GM18858 (cell line): ENCODE data around the gene SSBP2.

Experiments
- ATAC-seq: cut with Tn5 transposase; IDR thresholded peaks from one replicate; pipeline ENCODE4 v1.9.1; 2021; ENCODE audit not compliant: unreplicated experiment

SSBP2 gene

DNA sequence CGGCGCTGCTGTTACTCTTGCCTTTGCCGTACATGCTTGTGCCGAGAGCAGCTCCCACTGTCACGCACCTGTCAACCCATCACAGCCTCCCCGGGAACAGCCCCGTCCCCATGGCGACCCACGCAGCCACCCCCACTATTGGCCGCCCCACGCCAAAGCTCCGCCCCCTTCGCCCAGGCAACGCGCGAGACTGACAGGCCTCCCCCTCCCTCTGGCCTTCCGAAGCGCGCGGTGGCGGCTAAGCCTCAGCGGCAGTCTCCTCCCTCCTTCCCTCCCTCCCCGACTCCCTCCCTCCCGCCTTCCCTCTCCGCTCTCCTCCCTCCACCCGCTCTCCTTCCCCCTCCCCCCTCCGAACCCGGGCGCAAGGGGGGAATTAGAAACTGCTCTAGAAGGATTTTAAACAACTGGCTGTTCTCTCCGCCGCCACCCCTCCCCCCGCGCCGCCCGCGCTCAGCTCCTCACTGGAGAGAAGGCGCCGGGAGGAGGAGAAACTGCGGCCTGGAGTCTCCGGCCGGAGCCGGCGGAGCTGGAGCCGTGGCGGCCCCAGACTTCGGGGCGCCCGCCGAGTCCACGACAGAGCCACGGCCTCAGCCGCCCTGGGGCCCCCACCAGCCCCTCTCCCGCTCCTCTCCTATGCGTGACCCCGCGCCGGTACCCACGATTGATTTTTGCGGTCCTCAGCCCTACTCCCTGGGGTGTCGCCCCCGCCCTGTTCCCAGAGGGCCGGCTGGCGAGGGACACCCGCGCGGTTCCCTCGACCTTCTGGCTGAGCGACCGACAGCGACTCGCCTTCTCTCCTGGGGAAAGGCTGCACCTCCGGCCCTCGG lies at the start of gene SSBP2:
Gene SSBP2, minus strand, starts transcription at position 89 of the 827 bp plus-strand sequence. Its CDS starts 55 bp downstream, at position 34.
- ATAC-seq: peak; percentile 51

DNA sequence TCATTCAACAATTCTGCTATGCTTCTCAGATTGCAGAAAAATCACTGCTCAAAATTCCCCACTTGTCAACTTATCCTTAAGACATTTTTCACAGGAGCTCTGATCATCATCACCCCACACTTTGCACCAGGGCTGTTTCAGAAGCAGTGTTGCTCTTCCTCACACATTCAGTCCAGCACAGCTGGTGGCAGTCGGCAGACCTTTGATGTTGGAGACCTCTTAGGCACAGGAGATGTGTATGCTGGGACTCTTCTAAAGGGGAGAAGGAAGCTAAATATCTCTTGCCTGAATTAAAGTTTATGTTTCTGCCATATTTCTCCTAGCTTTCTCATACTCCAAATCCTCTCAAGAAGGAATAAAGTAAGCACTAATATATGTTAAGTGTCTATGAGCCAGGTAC lies 44.8 kb upstream of the SSBP2 start:
- ATAC-seq: no peak

DNA sequence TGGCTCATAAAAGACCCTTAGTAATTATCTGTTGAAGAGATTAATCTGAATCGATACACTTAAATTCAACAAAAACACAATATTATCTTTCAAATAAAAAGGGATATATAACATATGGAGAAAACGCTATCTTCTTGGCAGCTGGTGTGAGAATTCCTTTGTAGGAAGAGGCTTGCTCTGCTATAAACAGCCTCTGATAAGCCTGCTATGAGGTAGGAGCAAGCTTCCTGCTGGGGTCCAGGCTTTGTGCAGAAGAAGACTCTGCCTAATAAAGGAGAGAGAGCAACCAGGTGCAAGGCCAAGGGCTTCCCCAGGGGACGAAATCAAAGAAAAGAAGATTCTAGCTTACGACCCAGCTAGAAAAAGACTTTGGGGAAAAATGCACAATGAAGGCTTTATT lies 43.3 kb upstream of the SSBP2 start:
- no peak for ATAC-seq

DNA sequence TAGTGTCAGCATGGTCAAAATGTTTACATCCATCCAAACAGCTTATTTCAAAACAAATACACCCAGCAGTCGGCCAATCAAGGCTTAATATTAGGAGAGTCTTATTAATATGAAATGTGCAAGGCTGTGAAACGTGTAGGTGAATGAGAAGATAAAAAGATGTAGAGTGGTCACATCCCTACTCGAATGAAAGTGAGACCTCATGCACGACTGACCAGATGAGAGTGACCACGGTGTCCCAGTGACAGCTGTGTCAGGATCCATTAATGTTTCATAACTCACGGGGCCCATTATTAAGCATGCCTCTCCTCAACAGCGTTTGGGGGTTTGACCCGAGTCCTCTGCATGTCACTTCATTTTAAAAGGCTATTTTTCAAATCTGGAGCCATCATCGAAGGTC lies 39.4 kb upstream of the SSBP2 start:
- no peak for ATAC-seq

DNA sequence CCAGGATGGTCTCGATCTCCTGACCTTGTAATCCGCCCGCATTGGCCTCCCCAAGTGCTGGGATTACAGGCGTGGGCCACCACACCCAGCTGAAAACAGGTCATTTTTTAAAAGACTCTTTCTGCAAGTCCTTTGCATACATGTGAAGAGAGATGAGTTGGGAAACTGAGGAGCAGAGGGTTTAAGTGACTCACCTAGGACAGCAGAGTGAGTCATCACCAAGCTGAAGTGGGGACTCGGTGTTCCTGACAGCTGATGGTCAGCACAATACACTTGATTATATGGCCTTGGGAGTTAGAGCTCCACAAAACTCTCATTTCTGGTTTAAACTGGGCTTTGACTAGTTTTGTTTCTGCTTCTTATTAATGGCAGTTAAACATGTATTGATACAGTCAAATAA lies 38.1 kb upstream of the SSBP2 start:
- ATAC-seq: no peak

DNA sequence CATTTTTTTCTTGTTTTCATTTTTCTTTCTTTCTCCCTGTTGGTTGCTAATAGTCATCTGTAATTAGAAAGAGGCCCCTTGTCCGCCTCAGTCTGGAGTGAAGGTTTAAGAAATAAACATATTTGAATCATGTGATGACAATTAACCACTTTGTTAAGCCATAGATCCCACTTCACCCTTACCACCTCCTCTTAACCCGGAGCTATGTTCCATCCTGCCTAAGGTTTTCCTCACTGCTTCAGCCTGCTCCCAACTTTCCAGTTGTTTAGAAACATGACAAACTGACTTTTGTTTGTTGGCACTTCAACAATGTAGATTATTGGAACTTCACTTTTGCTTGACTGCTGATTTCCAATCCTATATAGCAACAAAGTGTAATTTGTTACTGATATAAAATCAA lies 37.4 kb upstream of the SSBP2 start:
- no peak for ATAC-seq

DNA sequence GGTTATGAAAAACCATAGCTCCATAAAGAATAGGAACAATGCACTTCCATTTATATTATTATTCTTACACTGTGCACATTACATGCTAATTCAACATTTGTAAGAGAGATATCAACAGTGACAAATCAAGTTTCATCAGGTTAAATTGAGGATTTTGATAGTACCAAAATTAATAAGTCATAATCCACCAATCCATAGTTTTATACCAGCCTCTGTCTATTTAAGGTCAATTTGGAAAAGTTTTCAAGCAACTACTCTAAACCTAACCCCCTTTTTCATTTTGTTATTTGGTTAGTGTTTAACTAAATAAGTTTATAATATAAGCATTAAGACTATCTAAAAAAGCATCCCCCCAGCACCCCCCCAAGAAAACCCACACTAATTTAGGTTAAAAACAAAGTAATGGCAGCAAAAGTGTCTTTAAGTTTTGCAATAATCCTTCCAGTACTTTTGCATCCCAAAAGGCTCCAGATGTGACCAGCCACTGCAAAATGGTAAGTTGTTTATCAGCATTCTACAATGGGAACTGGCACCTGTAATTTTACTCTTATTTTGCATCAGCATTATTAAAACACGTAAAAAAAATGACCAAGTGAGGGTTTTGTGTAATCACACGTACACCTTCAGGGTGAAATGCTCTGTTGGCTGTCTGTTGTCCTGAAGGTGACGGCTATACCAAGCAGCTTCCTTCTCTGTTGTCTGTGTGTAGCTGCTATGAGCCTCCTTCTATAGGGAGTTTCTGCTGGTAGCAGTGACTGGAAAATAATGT lies 36.8 kb upstream of the SSBP2 start:
- ATAC-seq: no peak

DNA sequence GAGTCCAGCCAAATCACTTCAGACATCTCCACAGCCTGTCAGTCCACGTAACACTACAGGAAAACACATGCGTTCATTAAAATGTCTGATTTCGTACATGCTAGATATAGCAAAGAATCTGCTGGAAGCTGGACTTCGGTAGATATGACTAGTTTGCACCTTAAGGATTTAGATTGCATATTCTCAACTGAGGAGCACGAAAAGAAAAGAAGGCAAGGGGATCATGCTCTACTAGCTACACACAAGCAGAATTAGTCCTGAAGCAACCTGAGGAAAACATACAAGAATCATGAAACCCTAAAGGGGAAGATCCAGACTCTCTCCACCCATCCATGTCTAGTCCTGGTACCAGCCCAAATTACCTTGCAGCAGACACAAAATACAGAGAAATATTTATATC lies 36.1 kb upstream of the SSBP2 start:
- no peak for ATAC-seq

DNA sequence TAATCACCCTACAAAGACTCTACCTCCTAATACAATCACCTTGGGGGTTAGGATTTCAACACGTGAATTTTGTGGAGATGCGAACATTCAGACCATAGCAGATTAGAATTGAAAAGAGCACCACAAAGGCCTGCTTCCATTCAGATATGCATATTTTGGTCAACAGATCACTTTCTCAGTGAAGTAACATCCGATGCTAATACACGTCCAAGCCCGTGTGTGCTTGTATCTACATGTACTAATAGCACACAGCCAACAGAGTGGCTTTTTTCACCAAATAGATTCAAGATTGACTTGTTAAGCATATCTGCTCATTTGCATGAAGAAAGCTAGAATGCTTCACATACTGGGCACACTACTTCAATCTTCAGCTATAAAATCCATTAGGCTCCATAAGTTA lies 35.6 kb upstream of the SSBP2 start:
- ATAC-seq: no peak

DNA sequence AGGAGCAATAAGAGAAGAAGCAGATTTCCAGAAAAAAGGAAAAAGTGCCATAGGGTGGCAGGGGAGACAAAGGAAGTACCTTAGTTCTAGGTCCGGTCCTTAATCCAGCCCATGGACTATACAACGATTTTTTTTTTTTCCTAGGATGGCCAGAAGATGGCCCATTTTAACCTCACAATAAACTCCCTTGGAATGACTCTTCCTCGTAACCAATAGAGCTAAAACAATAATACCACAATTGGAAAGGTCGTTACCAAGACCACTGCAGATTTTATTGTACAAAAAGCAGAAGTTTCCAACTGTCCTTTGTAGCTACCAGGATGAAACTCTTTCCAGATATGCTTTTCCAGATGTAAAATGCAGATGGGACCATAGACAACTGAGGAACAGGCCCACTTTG lies 34.4 kb upstream of the SSBP2 start:
- no peak for ATAC-seq

DNA sequence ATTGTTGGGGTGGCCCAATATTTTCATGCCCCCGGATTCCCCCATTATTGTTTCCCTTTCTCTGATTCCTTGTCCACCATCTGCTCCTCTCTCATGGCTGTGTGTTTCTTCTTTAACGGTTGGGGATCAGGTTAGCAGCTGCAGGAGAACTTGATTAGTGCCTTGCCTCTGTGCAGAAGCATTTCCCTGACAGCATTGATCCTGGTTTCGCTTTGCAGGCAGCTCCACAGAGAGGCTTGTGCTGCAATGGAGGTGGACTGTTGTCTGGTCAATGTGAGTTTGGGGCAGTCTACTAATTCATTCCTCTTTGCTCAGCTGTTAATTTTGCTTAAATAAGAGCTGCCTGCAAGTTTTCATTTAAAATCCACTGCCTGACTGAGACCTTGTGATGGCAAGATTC lies 32.5 kb upstream of the SSBP2 start:
- no peak for ATAC-seq

DNA sequence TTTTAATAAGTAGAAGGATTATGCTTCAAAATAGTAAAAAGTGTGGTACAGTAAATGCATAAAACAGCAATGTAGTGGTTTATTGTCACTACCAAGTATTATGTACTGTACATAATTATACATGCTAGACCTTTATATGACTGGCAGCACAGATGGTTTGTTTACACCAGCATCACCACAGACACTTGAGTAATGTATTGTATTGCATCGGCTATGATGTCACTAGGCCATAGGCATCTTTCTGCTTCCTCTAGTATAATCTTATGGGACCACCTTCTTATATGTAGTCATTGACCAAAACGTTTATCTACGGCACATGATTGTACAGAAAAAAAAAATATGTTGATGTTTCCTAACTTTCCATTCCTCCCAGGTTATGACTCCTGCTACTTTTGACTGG lies 31.9 kb upstream of the SSBP2 start:
- ATAC-seq: no peak

DNA sequence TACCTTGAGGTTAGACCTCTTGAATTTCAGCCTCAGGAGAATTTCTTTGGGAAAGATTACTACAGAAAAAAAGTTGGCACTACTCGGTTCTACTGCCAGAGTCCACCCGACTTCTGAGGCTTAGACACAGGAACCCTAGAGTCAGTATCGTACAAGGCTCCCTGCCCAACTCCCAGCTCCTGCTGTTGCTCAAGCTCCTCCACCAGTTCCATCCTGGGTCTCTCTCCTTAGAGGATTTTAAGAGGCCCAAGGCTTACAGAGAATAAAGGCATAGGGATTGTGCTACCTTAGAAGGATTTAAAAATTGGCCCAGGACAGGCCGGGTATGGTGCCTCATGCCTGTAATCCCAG lies 29.0 kb upstream of the SSBP2 start:
- no peak for ATAC-seq

DNA sequence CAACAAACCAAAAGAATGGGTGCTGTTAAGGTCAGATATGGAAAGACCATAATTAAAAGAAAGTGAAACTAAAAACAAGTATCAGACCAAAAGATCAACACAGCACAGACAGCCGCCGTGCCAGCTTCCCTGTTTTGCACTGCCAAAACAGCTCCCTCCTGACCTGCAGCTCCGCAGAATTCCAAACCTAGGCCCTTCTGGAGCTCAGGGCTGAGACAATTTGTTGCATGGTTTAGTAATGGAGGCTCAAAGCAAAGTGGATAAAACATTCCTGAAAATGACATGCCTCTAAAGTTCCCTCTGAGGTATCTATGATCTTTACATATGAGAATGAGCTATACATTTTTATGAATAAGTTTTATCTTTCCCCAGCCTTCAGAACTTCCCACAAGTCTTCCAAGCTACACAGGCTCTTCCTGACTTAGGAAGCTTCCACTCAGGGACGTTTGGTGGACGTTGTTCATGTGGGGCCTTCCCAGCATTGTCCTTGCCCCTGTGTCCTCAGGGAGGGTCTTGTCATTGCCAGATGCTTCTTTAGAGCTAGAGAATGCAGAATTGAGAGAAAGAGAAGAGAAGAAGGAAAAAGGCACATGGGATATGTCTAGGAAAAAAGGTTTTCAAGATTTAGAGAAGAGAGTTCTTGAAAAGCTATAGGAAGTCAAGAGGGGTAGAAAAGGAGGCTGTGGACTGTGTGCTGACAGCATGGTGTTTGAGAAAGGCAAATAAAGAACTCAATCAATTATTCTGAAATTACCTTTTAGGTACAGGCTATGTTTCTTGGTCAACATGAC lies 28.4 kb upstream of the SSBP2 start:
- peak; percentile 83 for ATAC-seq

DNA sequence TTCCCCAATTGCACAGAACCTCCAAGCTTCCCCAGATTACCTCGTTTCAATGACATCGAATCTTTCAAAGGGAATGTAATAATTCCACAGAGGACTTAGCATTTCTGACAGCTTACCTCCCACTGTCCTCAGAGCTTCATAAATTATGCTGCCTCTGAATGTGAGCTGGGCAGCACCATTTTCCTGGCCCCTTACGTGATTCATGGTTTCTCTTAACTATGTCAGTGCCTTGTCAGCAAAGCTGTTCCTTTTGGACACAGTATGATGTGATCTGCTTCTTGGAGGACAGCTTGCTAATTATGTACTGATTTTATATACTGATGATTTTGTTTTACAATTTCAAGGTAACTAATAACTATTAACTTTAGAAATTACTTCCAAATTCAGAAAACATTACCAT lies 27.7 kb upstream of the SSBP2 start:
- ATAC-seq: no peak

DNA sequence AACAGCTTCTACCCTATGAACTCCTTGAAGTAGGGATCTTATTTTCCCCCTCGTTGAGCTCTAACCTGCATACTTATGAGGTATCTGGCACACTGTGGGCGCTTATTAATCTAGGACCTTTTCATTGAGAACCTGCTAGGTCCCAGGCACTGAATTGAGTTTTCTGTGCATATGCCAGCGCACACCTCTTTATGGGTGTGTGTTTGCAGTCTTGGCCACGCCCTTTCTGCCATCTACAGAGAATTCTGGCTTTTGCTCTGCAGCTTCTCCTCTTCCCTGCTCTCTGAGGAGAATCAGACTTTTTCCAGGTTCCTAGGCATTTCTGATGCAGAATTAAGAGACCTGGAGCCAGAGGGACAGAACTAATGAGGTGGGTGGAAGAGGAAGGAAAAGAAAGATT lies 25.4 kb upstream of the SSBP2 start:
- ATAC-seq: no peak

DNA sequence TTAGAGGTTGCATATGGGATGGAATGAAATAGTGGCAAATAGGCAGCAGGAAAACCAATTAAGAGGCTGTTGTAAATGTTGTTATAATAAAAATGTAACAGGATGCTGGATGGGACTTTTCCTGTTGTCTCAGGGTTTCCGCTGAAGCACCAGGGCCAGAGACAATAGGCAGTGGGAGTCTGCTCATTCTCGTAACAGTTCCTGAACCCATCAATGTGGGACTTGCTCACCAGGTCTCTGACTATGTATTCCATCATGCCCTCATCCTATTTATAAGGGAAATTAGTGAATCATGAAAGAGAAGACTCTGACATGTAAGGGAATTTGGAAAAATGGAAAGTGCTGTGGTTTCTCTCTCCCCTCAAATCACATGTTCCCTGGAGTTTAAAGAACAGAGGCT lies 23.5 kb upstream of the SSBP2 start:
- no peak for ATAC-seq

DNA sequence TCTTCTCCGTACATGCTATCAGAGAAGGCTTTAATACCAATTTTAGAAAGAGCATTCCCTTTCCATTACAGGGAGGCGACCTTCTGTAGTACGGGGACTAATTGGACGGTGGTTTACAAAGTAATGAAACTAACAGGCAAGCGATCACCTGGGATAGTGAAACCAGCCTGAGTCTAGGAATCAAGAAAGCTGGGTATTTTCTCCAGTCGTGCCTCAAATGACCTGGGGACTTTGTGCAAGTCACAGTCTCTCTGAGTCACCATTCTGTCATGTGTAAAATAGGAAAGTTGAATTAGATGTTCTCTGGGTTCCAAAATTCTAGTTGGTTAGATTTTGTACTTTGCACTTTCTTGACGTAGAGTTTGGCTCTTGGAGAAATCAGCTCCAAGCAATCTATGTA lies 22.7 kb upstream of the SSBP2 start:
- no peak for ATAC-seq

DNA sequence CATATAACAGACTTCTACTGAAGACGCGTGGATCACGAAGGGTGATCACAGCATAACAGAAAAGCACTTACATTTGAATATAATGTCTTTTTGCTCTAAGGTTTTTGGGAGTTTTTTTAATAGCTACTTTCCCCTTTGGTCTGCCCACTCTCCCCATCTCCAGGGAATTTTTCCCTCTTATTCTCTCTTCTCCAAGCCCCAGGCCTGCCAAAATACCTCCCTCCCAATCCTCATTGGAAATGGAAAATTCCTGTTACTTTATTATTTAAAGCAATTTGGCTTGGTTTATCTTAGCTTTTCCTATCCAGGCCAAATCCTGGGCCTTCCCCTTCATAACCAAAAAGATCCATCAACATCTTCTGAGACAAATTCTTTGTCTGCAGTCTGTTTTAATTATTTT lies 22.3 kb upstream of the SSBP2 start:
- no peak for ATAC-seq

DNA sequence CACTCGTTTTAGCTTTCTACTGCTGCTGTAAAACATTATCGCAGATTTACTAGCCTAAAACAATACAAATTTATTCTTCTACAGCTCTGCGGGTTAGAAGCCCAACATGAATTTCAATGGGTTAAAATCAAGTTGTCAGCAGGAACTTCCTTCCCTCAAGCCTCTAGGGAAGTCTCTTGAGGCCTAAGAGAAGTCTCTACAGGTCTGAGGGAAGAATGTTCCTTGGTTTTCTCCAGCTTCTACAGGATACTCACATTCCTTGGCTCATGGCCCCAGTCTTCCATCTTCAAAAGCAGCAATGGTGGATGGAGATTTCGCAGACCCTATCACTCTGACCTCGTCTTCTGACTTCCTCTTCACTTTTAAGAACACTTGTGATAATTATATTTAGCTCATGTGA lies 21.6 kb upstream of the SSBP2 start:
- no peak for ATAC-seq

DNA sequence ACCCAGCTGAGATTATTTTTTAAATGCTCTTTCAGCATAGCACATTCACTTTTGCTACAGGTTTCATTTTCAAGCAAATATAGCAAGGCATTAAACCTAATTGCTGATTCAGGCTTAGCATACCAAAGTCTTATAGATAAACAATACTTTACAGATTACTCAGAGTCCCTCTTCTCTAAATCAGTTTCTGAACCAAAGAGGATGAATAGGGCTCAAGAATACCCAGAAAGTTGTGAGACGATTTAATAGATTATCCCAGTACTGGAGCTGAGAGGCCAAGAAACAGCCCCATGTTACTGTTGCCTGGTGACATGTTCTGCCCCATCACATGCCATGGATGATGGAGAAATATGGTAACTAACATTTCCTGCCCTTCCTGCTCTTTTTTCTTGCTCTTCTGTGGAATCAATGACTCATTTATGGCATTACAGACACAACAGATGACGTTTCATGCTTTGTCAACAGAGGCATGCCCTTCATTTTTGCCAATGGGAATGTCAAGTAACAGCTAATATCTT lies 18.1 kb upstream of the SSBP2 start:
- ATAC-seq: no peak

DNA sequence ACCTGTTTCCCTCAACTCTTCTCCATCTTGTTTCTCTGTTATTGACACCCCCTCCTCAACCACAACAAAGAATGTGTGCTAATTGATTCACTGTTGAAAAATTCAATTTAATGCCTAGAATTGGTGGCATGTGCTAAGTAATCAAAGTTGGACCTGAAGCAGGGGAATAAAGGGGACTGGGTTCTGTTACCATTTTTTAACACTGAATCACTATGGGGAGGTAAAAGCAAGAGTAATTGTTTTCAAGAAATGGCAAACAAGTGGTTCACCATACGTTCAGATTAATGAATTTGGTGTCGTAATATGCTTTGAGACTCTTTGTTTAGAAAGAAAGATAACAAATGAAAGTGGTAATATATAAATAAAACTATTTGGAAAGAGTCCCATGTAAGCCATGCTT lies 17.0 kb upstream of the SSBP2 start:
- no peak for ATAC-seq
